GM21367 (cell line): ENCODE data around the gene HERC6.
"Not testable (repeated sequence)": the region's sequence is repeated elsewhere in the genome, so short reads cannot be mapped to it uniquely, and the experiment has no call there.

ENCODE experiments used
- ATAC-seq: cut with Tn5 transposase; IDR thresholded peaks from one replicate; pipeline ENCODE4 v1.9.1; 2021; ENCODE audit not compliant: unreplicated experiment

Gene HERC6

DNA sequence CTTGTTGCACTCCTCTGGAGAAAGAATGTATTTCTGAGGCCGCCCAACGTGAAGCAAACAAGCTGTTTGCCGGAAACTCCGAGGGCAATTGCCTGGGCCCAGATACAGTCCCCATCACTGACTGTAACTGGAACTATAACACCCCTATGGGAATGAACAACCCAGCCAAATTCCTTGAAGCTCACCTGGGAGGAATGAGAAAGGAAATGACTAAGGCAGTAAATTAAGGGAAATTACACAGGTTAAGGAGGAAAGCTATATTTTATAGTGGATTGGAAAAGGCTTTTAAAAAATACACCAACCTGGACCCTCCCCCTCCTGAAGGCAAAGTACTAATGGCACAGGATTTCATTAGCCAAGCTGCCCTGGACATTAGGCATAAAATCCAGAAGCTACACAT lies 66.6 kb downstream of the HERC6 start:
- ATAC-seq: no peak

DNA sequence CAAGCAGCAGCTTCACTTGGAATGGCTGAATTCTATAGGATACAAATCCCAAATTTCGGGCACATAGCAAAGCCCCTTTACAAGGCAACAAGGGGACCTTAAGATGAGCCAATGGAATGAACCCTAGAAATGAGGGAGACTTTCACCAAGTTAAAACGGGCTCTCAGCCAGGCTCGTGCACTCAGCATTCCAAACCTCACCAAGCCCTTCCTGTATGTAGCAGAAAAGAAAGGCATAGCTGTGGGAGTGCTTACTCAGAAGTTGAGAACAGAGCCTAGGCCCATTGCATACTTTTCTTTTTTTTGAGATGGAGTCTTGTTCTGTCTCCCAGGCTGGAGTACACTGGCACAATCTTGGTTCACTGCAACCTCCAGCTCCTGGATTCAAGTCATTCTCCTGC lies 67.5 kb downstream of the HERC6 start:
- ATAC-seq: no peak

DNA sequence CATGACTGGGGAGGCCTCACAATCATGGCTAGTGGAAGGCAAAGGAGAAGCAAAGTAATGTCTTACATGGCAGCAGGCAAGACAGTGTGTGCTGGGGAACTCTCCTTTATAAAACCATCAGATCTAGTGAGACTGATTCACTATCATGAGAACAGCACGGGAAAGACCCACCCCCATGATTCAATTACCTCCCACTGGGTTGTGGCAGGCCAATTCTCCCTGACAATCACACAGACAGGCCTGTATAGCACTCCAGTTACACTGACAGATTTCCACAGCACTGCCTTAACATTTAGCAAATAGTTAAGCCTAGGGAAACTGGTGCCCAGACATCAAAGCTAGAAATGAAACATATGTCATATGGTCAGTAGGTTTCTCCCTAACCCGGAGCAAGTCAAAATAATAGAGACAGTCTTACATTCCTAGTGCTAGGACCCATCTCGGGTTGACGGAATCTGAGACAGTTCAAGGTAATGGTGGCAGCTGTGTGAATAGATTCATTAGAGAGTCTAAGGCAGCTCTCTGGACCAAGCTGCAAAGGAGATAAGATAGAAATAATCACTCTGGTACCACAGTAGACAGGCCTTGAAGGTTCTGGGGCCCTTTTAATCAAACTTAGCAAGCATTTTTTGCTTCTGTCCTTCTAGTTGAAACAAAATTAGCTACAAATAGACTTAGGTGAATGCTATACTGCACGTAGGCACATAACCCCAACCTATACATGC lies 68.9 kb downstream of the HERC6 start:
- ATAC-seq: no peak

DNA sequence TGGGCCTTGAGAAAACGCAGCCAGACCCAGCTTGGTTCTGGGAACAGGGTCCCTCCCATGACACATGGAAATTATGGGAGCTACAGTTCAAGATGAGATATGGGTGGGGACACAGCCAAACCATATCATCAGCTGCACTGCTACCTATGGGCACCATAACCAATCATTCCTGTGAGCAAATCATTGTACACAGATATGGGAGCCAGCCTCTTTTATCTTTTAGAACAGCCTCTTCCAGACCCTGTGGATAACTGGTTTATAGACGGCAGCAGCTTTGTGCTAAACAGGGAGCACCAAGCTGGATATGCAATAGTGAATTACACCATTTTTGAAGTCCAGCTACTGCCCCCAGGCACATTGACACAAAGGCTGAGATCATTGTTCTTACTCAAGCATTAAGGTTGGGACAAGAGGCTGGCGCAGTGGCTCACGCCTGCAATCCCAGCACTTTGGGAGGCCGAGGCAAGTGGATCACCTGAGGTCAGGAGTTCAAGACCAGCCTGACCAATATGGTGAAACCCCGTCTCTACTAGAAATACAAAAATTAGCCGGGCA lies 69.6 kb downstream of the HERC6 start:
- ATAC-seq: not testable (repeated sequence)

GRCh38 chr4:88448889-88449288 lies 70.2 kb downstream of the HERC6 start:
- ATAC-seq: no peak

- ATAC-seq: no peak
Measured at GRCh38 chr4:88449290-88449689, 70.6 kb downstream of the HERC6 start.

DNA sequence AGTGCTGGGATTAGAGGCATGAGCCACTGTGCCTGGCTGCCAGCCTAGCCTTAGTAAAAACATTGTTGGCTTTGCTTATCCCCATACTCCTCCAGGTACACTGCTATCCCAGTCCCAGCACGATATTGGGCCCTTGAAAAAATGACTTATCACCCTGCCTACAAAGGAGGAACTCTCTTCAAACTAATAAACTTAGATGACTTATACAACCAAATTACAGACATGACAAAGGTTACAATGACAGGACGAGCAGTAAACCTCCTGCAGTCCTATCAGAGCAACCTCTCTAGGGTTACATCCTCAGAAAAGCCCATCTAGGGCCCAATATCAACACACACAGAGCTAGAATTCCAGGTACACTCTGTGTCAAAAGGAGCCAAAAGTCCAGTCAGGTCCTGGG lies 72.6 kb downstream of the HERC6 start:
- ATAC-seq: no peak

- no peak for ATAC-seq
Measured at GRCh38 chr4:88452912-88453311, 74.3 kb downstream of the HERC6 start.

DNA sequence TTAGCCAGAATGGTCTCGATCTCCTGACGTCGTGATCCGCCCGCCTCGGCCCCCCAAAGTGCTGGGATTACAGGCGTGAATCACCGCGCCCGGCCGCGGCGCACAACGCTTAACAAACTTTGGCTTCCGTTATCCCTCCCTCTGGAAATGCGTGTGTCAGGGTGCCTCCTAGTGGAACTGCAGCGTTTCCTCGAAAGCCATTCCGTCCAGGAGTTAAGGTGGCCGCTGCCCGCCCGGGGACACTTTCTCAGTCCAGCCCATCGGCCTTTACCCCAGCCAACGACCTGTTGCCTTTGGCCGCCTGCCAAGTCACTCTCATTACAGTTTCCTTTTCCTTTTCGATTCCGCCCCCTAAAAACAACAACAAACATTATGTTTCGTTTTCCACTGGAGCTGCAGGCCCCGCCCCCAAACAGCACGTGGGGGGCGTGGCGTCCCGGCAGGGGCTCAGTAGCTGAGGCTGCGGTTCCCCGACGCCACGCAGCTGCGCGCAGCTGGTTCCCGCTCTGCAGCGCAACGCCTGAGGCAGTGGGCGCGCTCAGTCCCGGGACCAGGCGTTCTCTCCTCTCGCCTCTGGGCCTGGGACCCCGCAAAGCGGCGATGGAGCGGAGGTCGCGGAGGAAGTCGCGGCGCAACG lies 78.1 kb downstream of the HERC6 start, which contains the start of gene HERC5:
HERC5 (plus strand) TSS at position 450 of the 637 bp plus-strand sequence; CDS start at position 601, 151 bp downstream.
- peak; percentile 92 for ATAC-seq

DNA sequence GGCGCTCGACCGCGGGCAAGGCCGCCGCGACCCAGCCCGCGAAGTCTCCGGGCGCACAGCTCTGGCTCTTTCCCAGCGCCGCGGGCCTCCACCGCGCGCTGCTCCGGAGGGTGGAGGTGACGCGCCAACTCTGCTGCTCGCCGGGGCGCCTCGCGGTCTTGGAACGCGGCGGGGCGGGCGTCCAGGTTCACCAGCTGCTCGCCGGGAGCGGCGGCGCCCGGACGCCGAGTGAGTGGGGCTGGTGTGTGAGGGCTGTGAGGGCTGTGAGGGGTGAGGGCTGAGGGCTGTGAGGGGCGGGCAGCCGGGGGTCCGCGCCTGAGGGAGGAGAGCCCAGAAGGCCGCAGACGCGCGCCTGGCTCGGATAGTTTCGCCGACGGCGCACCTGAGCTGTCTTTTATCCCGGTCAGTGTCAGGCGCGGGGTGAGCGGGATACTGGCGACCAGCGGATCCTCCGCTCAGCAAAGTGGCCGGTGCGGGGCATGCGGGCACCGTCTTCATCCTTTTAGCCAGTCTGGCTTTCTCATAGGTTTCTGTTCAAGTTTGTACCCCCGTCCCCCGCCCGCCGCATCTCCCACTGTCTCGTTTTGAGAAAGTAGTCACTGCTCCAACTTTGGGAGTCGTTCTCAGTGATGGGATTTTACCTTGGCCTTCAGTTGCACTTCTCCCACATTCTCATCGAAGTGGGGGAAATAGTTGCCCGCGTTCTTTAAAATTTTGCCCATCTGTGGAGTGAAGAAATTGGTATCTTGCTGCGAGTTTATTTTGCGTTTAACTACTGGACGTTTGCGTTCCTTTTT lies 78.9 kb downstream of the HERC6 start:
- ATAC-seq: peak; percentile 40

- ATAC-seq: no peak
Measured at GRCh38 chr4:88458104-88458740, 79.6 kb downstream of the HERC6 start.

- no peak for ATAC-seq
Measured at GRCh38 chr4:88465653-88466192, 87.1 kb downstream of the HERC6 start.

GRCh38 chr4:88467392-88467791 lies 88.7 kb downstream of the HERC6 start:
- no peak for ATAC-seq

DNA sequence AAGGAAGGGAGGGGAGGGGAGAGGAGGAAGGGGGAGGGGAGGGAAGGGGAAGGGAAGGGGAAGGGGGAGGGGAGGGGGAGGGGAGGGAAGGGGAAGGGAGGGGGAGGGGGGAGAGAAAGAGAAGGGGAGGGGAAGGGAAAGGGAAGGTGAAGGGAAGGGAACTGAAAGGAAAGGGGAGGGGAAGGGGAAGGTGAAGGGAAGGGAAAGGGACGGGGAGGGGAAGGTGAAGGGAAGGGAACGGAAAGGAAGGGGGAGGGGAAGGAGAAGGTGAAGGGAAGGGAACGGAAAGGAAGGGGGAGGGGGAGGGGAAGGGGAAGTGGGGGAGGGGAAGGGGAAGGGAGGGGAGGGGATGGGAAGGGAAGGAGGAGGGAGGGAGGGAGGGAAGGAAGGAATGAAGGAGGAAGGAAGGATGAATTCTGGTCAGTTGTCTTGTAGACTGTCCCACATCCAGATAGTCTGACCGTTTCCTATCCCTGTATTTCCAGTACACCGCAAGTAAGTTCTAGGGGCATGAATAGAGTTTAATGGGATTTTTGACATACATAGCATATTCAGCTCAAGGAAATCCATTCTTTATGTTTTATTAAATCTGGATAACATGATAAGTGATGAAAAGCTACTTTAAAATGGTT lies 98.7 kb downstream of the HERC6 start:
- no peak for ATAC-seq

DNA sequence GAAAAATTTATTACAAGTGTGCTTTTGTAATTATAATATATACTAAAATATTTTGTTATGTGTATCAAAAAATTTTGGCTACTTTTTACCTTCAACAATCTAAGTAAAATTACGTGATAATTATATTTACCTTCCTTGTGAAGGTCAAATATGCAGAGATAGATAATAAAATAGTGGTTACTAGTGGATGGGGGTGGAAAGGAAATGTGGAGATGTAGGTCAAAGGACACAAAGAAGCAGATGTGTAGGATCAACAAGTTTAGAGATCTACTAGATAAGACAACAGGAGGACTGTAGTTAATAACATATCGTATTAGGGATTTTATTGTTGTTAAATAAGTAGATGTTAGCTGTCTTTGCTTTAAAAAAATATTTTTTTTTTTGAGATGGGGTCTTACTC lies 99.6 kb downstream of the HERC6 start:
- no peak for ATAC-seq

DNA sequence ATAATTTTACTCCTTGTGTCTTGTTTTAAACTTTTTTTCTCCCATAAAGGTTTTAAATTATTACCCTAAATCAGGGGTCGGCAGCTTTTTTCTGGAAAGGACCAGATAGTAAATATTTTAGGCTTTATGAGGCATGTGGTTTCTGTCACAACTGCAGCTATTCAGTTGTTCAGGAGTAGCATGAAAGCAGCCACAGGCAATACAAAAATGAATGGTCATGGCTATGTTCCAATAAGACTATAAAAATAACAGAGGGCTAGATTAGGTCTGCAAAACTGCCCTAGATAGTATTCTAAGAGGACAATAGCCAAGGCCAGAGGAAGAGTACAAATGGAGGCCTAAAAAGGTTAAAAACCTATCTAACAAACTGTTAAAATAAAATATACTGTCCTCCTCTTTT lies 102.9 kb downstream of the HERC6 start:
- ATAC-seq: no peak

- no peak for ATAC-seq
Measured at GRCh38 chr4:88489100-88489761, 110.6 kb downstream of the HERC6 start.
